ENCODE measurements around the gene NKIRAS2.
A peak's percentile ranks its signal among the peaks of the same experiment; 100 is the strongest.

DNA sequence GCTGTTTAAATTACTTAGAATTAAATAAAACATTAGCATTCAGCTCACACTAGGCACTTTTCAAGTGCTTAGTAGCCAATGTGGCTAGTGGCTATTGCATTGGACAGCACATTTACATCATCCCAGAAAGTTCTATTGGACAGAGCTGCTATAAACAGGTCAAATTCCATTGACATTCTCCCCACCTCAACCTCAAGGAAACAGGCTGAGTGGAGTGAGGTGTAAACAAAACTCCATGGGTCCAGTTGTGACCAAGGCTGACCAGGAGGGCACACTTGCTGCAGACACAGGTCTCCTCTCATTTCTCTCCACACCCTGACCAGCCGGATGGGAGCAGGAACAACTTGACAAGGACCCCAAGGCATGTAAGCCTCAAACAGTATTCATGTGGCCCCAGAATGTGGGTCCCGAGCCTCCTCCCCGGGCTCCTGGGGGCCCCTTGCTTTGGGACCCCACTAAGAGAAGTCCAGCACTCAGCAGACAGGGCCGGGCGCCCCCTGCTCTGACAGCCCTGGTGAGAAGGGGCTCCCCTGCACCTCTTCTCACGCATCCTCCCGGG lies 30.0 kb downstream of the NKIRAS2 start:
- TF ChIP-seq POLR2A (IDR thresholded peaks at IDR 0.05; ENCODE audit: insufficient read depth in 1 of 2, low read depth in 2 of 2, low read length in 2 of 2) = no peak; a peak in 1 of 4 replicates
- no peak; the same call in 1 of the 2 replicates for TF ChIP-seq CBX5 (CRISPR knock-in tag; IDR thresholded peaks at IDR 0.05; ENCODE audit: borderline replicate concordance)
- no peak for TF ChIP-seq TCF7 (IDR thresholded peaks at IDR 0.05; ENCODE audit: low read depth)
- no peak for TF ChIP-seq KLF15 (CRISPR knock-in tag; IDR thresholded peaks at IDR 0.05; ENCODE audit: borderline replicate concordance)
- TF ChIP-seq, protein P1, sequence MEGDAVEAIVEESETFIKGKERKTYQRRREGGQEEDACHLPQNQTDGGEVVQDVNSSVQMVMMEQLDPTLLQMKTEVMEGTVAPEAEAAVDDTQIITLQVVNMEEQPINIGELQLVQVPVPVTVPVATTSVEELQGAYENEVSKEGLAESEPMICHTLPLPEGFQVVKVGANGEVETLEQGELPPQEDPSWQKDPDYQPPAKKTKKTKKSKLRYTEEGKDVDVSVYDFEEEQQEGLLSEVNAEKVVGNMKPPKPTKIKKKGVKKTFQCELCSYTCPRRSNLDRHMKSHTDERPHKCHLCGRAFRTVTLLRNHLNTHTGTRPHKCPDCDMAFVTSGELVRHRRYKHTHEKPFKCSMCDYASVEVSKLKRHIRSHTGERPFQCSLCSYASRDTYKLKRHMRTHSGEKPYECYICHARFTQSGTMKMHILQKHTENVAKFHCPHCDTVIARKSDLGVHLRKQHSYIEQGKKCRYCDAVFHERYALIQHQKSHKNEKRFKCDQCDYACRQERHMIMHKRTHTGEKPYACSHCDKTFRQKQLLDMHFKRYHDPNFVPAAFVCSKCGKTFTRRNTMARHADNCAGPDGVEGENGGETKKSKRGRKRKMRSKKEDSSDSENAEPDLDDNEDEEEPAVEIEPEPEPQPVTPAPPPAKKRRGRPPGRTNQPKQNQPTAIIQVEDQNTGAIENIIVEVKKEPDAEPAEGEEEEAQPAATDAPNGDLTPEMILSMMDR (CRISPR knock-in tag; IDR thresholded peaks at IDR 0.05) = no peak
- TF ChIP-seq ZNF766 (CRISPR knock-in tag; IDR thresholded peaks at IDR 0.05; ENCODE audit: borderline replicate concordance) = no peak
- 0 out of 2 replicates have a peak, but pooled peaks have one; percentile 42 for TF ChIP-seq KDM5B (CRISPR knock-in tag; IDR thresholded peaks at IDR 0.05; ENCODE audit: borderline replicate concordance)
- no peak for TF ChIP-seq NR2F6 (IDR thresholded peaks at IDR 0.05)
- no peak for TF ChIP-seq NR2F6 (CRISPR knock-in tag; IDR thresholded peaks at IDR 0.05)

All from HepG2 (cell line).